GM12892 (cell line): ENCODE data around the gene ANKRD49.

Experiments
- POLR2A ChIP-seq: IDR thresholded peaks from 2 replicates; pipeline ENCODE4 v1.6.1; 2011; ENCODE audit warnings: low read depth, low read length, control low read depth
- POLR2AphosphoS5 ChIP-seq: IDR thresholded peaks from 2 replicates; pipeline ENCODE4 v1.6.1; 2011; ENCODE audit warnings: low read depth, low read length, control low read depth
- TAF1 ChIP-seq: IDR thresholded peaks from 2 replicates; pipeline ENCODE4 v1.6.1; 2011; ENCODE audit warnings: low read depth, mild to moderate bottlenecking, control low read depth, low read length, borderline replicate concordance

- TF ChIP-seq POLR2A (no peak), TAF1 (no peak), POLR2AphosphoS5 (no peak)
Measured at GRCh38 chr11:94524341-94524740, 30.6 kb downstream of the ANKRD49 start.
